Colonic mucosa (tissue), 4 donors: ENCODE data around the gene PARP1. TPM values are rescaled to one million over a fixed set of nuclear protein-coding genes. Genes with fewer than 3 reads are reported as not detected.

Experiments
- DNase-seq: peaks from one replicate; pipeline ENCODE4 v3.0.0-alpha.2; 2020
- H3K27ac ChIP-seq: fragments of 200-600 bp; one replicate; pipeline ENCODE4 v1.8.0; 2021
- H3K27me3 ChIP-seq: fragments of 200-600 bp; one replicate; pipeline ENCODE4 v1.8.0; 2021
- H3K36me3 ChIP-seq: fragments of 200-600 bp; one replicate; pipeline ENCODE4 v1.8.0; 2021
- H3K4me1 ChIP-seq: fragments of 200-600 bp; one replicate; pipeline ENCODE4 v1.8.0; 2021; ENCODE audit warnings: mild to moderate bottlenecking
- H3K4me3 ChIP-seq: fragments of 200-600 bp; one replicate; pipeline ENCODE4 v1.8.0; 2021
- H3K9ac ChIP-seq, 2 donors: one replicate each; pipeline ENCODE4 v1.7.0; 2013; ENCODE audit warnings: control low read depth in 2 of 2, low read depth in 2 of 2, low read length in 2 of 2
- H3K9me3 ChIP-seq: fragments of 200-600 bp; one replicate; pipeline ENCODE4 v1.8.0; 2021
- CTCF ChIP-seq: fragments of 200-600 bp; IDR thresholded peaks from one replicate; pipeline ENCODE4 v1.8.0; 2022; ENCODE audit warnings: antibody characterized with exemption, mild to moderate bottlenecking
- intact Hi-C: fragments of 100-400 bp; cut with DNase I; formaldehyde crosslinking; loops from one replicate; pipeline ENCODE4 v1.14.1; 2022
- total RNA-seq, 2 donors: library from RNA; stranded (reverse); fragmentation: NEBNext Ultra II Directional in 1 of 2; extraction: Animal tissue kit (Norgen Biotek cat#: 25700) in 1 of 2; gene quantifications; one replicate each; pipeline ENCODE4 v1.2.1, GENCODE V29; 2021
- donor health status: healthy.
- donor health status: DM: no; HTN: no; CAD: no.
- donor health status: DM: no; HTN: no; CAD: no.

The PARP1 gene
- total RNA-seq, 2 donors from 2014 or later: 56.7 to 96.3 TPM

- Histone ChIP-seq H3K9me3 (no peaks in the 10 kb centered on the region), H3K9ac (no peak overlapping the region)
Measured at GRCh38 chr1:226312065-226312464, 95.8 kb downstream of the PARP1 start.

GRCh38 chr1:226311376-226311775 lies 96.5 kb downstream of the PARP1 start:
- DNase-seq: no peak
- peaks cover 8% of the 10 kb centered on the region for H3K4me1 ChIP-seq
- no peak overlapping the region for H3K9ac ChIP-seq
- no peak overlapping the region for H3K4me3 ChIP-seq
- H3K9me3 ChIP-seq: no peaks in the 10 kb centered on the region
- no peak for TF ChIP-seq CTCF
- no peaks in the 10 kb centered on the region for H3K27me3 ChIP-seq
- H3K36me3 ChIP-seq: no peaks in the 10 kb centered on the region
- no peak overlapping the region for H3K27ac ChIP-seq
- intact Hi-C loops: loop anchor here (5.0 kb wide), 1 partner anchor 54 kb away; no protein-coding TSS in a partner anchor

More at GRCh38 chr1:226312065-226312464, 95.8 kb downstream of the PARP1 start:
- Histone ChIP-seq H3K27ac (no peak overlapping the region), H3K27me3 (no peaks in the 10 kb centered on the region), H3K4me1 (peaks cover 8% of the 10 kb centered on the region), H3K4me3 (no peak overlapping the region), H3K36me3 (no peaks in the 10 kb centered on the region)
- no peak for DNase-seq
- no peak for TF ChIP-seq CTCF
- intact Hi-C loops: loop anchor here (5.0 kb wide), 1 partner anchor 55 kb away; no protein-coding TSS in a partner anchor

Other genes with a start within 250 kb of the PARP1 start
- gene ACBD3, start 221.4 kb downstream of the PARP1 start, total RNA-seq: 10 to 100 TPM; 46.6 to 61.6 TPM
- not detected for gene MIXL1, start 184.4 kb downstream of the PARP1 start, total RNA-seq
- gene LIN9, start 98.9 kb downstream of the PARP1 start, total RNA-seq: 1 to 10 TPM; 3.5 to 7.1 TPM
- gene STUM, start 140.7 kb upstream of the PARP1 start, total RNA-seq: 1 to 10 TPM; 1.0 to 3.2 TPM